H1 (cell line): ENCODE measurements around the gene HMCN2. TPM values are rescaled to one million over a fixed set of nuclear protein-coding genes. Genes with fewer than 3 reads are reported as not detected.

Source experiments
- CTCF ChIA-PET: fragments of 300-600 bp; sonication (Branson Sonifier 250); formaldehyde crosslinking; loops from one replicate; lab custom pipeline; 2021; ENCODE audit not compliant: partially characterized antibody; lab: Charles Lee
- POLR2A ChIA-PET: fragments of 300-600 bp; sonication (Branson Sonifier 250); formaldehyde crosslinking; loops from one replicate; lab custom pipeline; 2021; ENCODE audit warnings: inconsistent platforms; ENCODE audit not compliant: partially characterized antibody; lab: Charles Lee
- DNase-seq, 2 experiments: peaks; one replicate each; pipeline versions ENCODE4 v3.0.0 to v3.0.0-alpha.2; 2010 to 2022; ENCODE audit warnings: low spot score in 2 of 2, low read depth in 1 of 2, mixed read lengths in 1 of 2
- FAIRE-seq: peaks from 2 replicates; lab custom pipeline; 2011; peaks lifted over from hg19 to GRCh38; lab: Jason Lieb, UNC
- H2AFZ ChIP-seq: 2 replicates; pipeline ENCODE4 v1.8.1; 2012; ENCODE audit warnings: low read length, inconsistent platforms
- H2AK5ac ChIP-seq: 2 replicates; pipeline ENCODE4 v1.6.1; 2013; ENCODE audit warnings: low read depth, low read length
- H2BK120ac ChIP-seq: replicated peaks from 2 replicates; pipeline ENCODE3; 2013; ENCODE audit warnings: low read depth, low read length, inconsistent platforms
- H2BK12ac ChIP-seq: 2 replicates; pipeline ENCODE4 v1.6.1; 2013; ENCODE audit warnings: low read depth, low read length
- H2BK15ac ChIP-seq: 2 replicates; pipeline ENCODE4 v1.6.1; 2013; ENCODE audit warnings: low read length
- H2BK20ac ChIP-seq: 2 replicates; pipeline ENCODE4 v1.6.1; 2013; ENCODE audit warnings: low read length
- H2BK5ac ChIP-seq: 2 replicates; pipeline ENCODE4 v1.6.1; 2013; ENCODE audit warnings: low read depth, low read length
- H3K14ac ChIP-seq: 2 replicates; pipeline ENCODE4 v1.6.1; 2013; ENCODE audit warnings: inconsistent platforms; ENCODE audit not compliant: insufficient read length
- H3K18ac ChIP-seq: 2 replicates; pipeline ENCODE4 v1.6.1; 2013; ENCODE audit warnings: low read length; ENCODE audit errors: extremely low read depth
- H3K23ac ChIP-seq: 2 replicates; pipeline ENCODE4 v1.6.1; 2013; ENCODE audit warnings: inconsistent platforms; ENCODE audit not compliant: insufficient read length
- H3K23me2 ChIP-seq: 2 replicates; pipeline ENCODE4 v1.6.1; 2013; ENCODE audit warnings: low read depth, low read length
- H3K27ac ChIP-seq: 2 replicates; pipeline ENCODE4 v1.6.1; 2011; ENCODE audit warnings: low read depth, low read length, inconsistent platforms
- H3K27me3 ChIP-seq, 4 experiments: replicated peaks in 1 of 4; 1 replicate in 1 of 4; 2 replicates in 3 of 4; pipeline versions ENCODE4 v1.6.1 to v1.8.1; 2011 to 2013; ENCODE audit warnings: low read length in 3 of 4, mild to moderate bottlenecking in 3 of 4, inconsistent platforms in 2 of 4, mixed read lengths in 2 of 4, moderate library complexity in 1 of 4; ENCODE audit not compliant: control insufficient read depth in 3 of 4, insufficient read depth in 3 of 4; ENCODE audit errors: extremely low read depth in 1 of 4
- H3K36me3 ChIP-seq, 4 experiments: 2 replicates each; pipeline versions ENCODE4 v1.6.1 to v1.8.1; 2011 to 2013; ENCODE audit warnings: mild to moderate bottlenecking in 4 of 4, low read length in 3 of 4, moderate library complexity in 2 of 4, control low read depth in 1 of 4, inconsistent platforms in 1 of 4; ENCODE audit not compliant: insufficient read depth in 4 of 4, control insufficient read depth in 2 of 4
- H3K4ac ChIP-seq: replicated peaks from 2 replicates; pipeline ENCODE3; 2013; ENCODE audit warnings: low read length, low read depth, mixed read lengths, inconsistent platforms; ENCODE audit not compliant: insufficient read length
- H3K4me1 ChIP-seq, 4 experiments: replicated peaks in 1 of 4; 1 replicate in 1 of 4; 2 replicates in 3 of 4; pipeline versions ENCODE4 v1.6.1 to v1.8.1; 2011 to 2013; ENCODE audit warnings: low read length in 3 of 4, inconsistent platforms in 2 of 4, mixed read lengths in 1 of 4; ENCODE audit not compliant: insufficient read depth in 4 of 4, control insufficient read depth in 3 of 4
- H3K4me2 ChIP-seq, 2 experiments: 2 replicates each; pipeline versions ENCODE4 v1.6.1 to v1.8.1; 2011 to 2013; ENCODE audit warnings: low read depth in 2 of 2, low read length in 2 of 2, control low read depth in 1 of 2, inconsistent platforms in 1 of 2, mild to moderate bottlenecking in 1 of 2; ENCODE audit not compliant: insufficient read depth in 1 of 2
- H3K4me3 ChIP-seq, 4 experiments: fragments of 200-600, 300-600 bp in 1 of 4; sonication (generic), shearing (Covaris generic), sonication (Bioruptor Twin) in 1 of 4; 2 replicates each; pipeline versions ENCODE4 v1.5.1 to v1.8.1; 2011 to 2016; ENCODE audit warnings: low read length in 4 of 4, low read depth in 3 of 4, control low read depth in 2 of 4, inconsistent platforms in 2 of 4, mild to moderate bottlenecking in 2 of 4, mixed read lengths in 1 of 4, moderate library complexity in 1 of 4; ENCODE audit not compliant: insufficient read depth in 2 of 4; ENCODE audit errors: extremely low read depth in 1 of 4
- H3K56ac ChIP-seq: replicated peaks from 2 replicates; pipeline ENCODE3; 2013; ENCODE audit warnings: low read depth, mild to moderate bottlenecking, mixed read lengths, low read length, inconsistent platforms; ENCODE audit not compliant: insufficient read length
- H3K79me1 ChIP-seq: 2 replicates; pipeline ENCODE4 v1.6.1; 2013; ENCODE audit warnings: low read depth, low read length, control low read depth
- H3K79me2 ChIP-seq, 2 experiments: 2 replicates each; pipeline versions ENCODE4 v1.6.1 to v1.8.1; 2012 to 2013; ENCODE audit warnings: low read length in 2 of 2, mild to moderate bottlenecking in 2 of 2, inconsistent platforms in 1 of 2; ENCODE audit not compliant: insufficient read depth in 2 of 2, control insufficient read depth in 1 of 2
- H3K9ac ChIP-seq, 4 experiments: replicated peaks in 1 of 4; 1 replicate in 1 of 4; 2 replicates in 3 of 4; pipeline versions ENCODE4 v1.6.1 to v1.8.1; 2011 to 2013; ENCODE audit warnings: low read depth in 3 of 4, low read length in 3 of 4, control low read depth in 2 of 4, mild to moderate bottlenecking in 2 of 4, moderate library complexity in 2 of 4, inconsistent platforms in 1 of 4; ENCODE audit errors: extremely low read depth in 1 of 4
- H3K9me3 ChIP-seq, 2 experiments: 2 replicates each; pipeline versions ENCODE4 v1.6.1 to v1.8.1; 2012 to 2013; ENCODE audit warnings: mild to moderate bottlenecking in 2 of 2, moderate library complexity in 2 of 2, control low read depth in 1 of 2, inconsistent platforms in 1 of 2, low read depth in 1 of 2, low read length in 1 of 2, mixed read lengths in 1 of 2; ENCODE audit not compliant: insufficient read depth in 2 of 2
- H4K20me1 ChIP-seq, 2 experiments: replicated peaks in 1 of 2; 2 replicates each; pipeline versions ENCODE3 to v1.8.1; 2011 to 2013; ENCODE audit warnings: inconsistent platforms in 2 of 2, low read length in 2 of 2, mild to moderate bottlenecking in 1 of 2; ENCODE audit not compliant: insufficient read depth in 2 of 2, control insufficient read depth in 1 of 2
- H4K5ac ChIP-seq: 2 replicates; pipeline ENCODE4 v1.6.1; 2013; ENCODE audit warnings: low read length, low read depth, mixed read lengths, inconsistent platforms; ENCODE audit not compliant: insufficient read length
- H4K8ac ChIP-seq: 2 replicates; pipeline ENCODE4 v1.8.0; 2013; ENCODE audit warnings: mild to moderate bottlenecking, moderate library complexity, low read length, inconsistent platforms; ENCODE audit not compliant: insufficient read depth; ENCODE audit errors: extremely low read depth
- H4K91ac ChIP-seq: replicated peaks from 2 replicates; pipeline ENCODE3; 2013; ENCODE audit warnings: low read length, mixed read lengths, inconsistent platforms; ENCODE audit not compliant: insufficient read length
- CBX8 ChIP-seq: fragments of 300-800, 300-1000 bp; sonication (generic); IDR thresholded peaks from 2 replicates; pipeline ENCODE4 v1.7.1; 2016; ENCODE audit warnings: low read depth, low read length, borderline replicate concordance
- WGBS, 2 experiments: shearing (Covaris generic) in 1 of 2; methylation state at CpG; one replicate each; pipeline versions ENCODE4 v1.1.6 to v1.1.7; 2013 to 2015; ENCODE audit warnings: low lambda C conversion rate in 2 of 2, mixed read lengths in 2 of 2, inconsistent platforms in 1 of 2, low coverage in 1 of 2, missing lambda C conversion rate in 1 of 2; ENCODE audit not compliant: insufficient replicate concordance in 2 of 2, insufficient coverage in 1 of 2, insufficient read length in 1 of 2; ENCODE audit errors: extremely low coverage in 1 of 2, missing lambda C conversion rate in 1 of 2; 5-methylcytosine and 5-hydroxymethylcytosine counted together
- polyA plus RNA-seq, 7 experiments: library from polyadenylated mRNA; depleted of rRNA in 3 of 7; stranded (reverse) in 5 of 7; unstranded in 2 of 7; fragments of >200 nt in 5 of 7; fragments of 200-250 nt in 2 of 7; gene quantifications; 1 replicate in 5 of 7; 2 replicates in 1 of 7; 4 replicates in 1 of 7; pipeline versions ENCODE4 v1.2.1 to v1.2.3, GENCODE V29; 2011 to 2013; ENCODE audit warnings: missing spikeins in 2 of 7, mixed read lengths in 2 of 7
- total RNA-seq: library from RNA; stranded (reverse); fragmentation: NEBNext Ultra II Directional; extraction: Animal tissue kit (Norgen Biotek cat#: 25700); gene quantifications from 2 replicates; pipeline ENCODE4 v1.2.1, GENCODE V29; 2021
- TF ChIP-seq, protein P1 (sequence below): IDR thresholded peaks from 2 replicates; pipeline ENCODE4 v1.6.1; 2012; ENCODE audit warnings: inconsistent platforms

Gene HMCN2
- total and polyA plus RNA-seq, 2 of the 8 experiments (the other 6 are each of a cell fraction or from before 2014, with no cell fraction given) = 5.0 to 9.1 TPM

DNA sequence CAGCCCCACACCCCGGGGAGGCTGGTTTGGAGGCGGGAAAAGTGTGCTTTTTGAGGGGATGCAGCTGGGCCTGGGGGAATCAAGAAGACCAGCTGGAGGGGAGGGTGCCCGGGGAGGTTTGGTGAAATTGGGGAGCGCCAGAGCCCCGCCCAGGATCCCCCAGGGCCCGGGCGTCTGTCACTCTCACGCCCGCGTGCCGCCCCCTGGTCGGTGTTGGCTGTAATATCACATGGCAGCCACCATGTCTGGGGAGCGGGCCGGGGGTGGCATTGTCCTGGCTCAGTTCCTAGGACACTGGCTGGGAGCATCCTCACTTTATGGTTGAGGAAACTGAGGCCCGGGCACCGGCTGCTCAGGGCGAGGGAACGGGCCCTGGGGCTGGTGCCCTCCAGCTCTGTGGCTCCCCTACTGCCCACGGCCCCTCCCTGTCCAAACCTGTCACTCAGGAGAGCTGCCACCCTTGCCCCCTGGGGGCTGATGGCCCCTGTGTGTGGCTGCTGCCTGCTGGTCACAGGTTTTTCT is 206.7 kb downstream of the HMCN2 start:
- Histone ChIP-seq H3K4me2 (no peak overlapping the region), H2BK15ac (0 out of 2 replicates have a peak overlapping the region, but pooled peaks have one; percentile 72), H2BK5ac (no peak overlapping the region), H3K27me3 (no peaks in the 10 kb centered on the region), H3K79me2 (no peaks in the 10 kb centered on the region), H3K36me3 (peaks cover 0 to 23% (median 0%) of the 10 kb centered on the region in 4 experiments; a peak in 2 of 8 replicates), H3K27ac (no peak overlapping the region), H3K18ac (no peak overlapping the region; the same call in 1 of the 2 replicates), H3K9ac (no peak overlapping the region), H3K4me3 (no peak overlapping the region), H3K14ac (no peak overlapping the region), H4K8ac (peak overlapping the region; percentile 11; the same call in 1 of the 2 replicates), H4K5ac (no peak overlapping the region), H2BK12ac (no peak overlapping the region), H4K20me1 (no peaks in the 10 kb centered on the region), H2AFZ (no peak overlapping the region), H3K23ac (no peak overlapping the region), H3K4me1 (peaks cover 0 to 22% (median 12%) of the 10 kb centered on the region in 4 experiments; a peak in 6 of 7 replicates), H3K4ac (no peak overlapping the region), H3K79me1 (no peaks in the 10 kb centered on the region; the same call in 1 of the 2 replicates), H4K91ac (no peak overlapping the region), H3K56ac (no peak overlapping the region), H3K23me2 (0 out of 2 replicates have a peak, but pooled peaks cover 3% of the 10 kb centered on the region), H2BK20ac (0 out of 2 replicates have a peak overlapping the region, but pooled peaks have one; percentile 48), H2BK120ac (no peak overlapping the region), H3K9me3 (no peaks in the 10 kb centered on the region), H2AK5ac (0 out of 2 replicates have a peak overlapping the region, but pooled peaks have one; percentile 53)
- TF ChIP-seq, protein P1, sequence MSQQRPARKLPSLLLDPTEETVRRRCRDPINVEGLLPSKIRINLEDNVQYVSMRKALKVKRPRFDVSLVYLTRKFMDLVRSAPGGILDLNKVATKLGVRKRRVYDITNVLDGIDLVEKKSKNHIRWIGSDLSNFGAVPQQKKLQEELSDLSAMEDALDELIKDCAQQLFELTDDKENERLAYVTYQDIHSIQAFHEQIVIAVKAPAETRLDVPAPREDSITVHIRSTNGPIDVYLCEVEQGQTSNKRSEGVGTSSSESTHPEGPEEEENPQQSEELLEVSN = peak; percentile 42; the same call in 1 of the 2 replicates
- TF ChIP-seq CBX8 = no peak
- CTCF ChIA-PET = interaction anchor here (1.0 to 13.0 kb wide), 6 partner anchors 8 to 221 kb away, joined by 4 to 136 read pairs (median 5); no protein-coding TSS in a partner anchor
- WGBS, 2 experiments = 91% methylated on average over 15 of the region's 19 CpGs; no CpG with 5 or more reads in 1 of the 2 experiments
- no peak for FAIRE-seq
- POLR2A ChIA-PET = interaction anchor here (1.2 to 1.6 kb wide), 3 partner anchors 10 to 24 kb away, joined by 3 to 8 read pairs (median 3); no protein-coding TSS in a partner anchor
- DNase-seq = no peak
